GM10266 (cell line): ENCODE results near the gene KNDC1.

ENCODE experiments used
- DNase-seq: peaks from one replicate; pipeline ENCODE4 v3.0.0; 2012; ENCODE audit errors: extremely low spot score
- TF ChIP-seq, protein P1 (sequence below): IDR thresholded peaks from 2 replicates; pipeline ENCODE4 v1.5.1; 2012; ENCODE audit warnings: mild to moderate bottlenecking, low read depth; ENCODE audit not compliant: control insufficient read depth, insufficient read depth; ENCODE audit errors: missing control alignments

Gene KNDC1

DNA sequence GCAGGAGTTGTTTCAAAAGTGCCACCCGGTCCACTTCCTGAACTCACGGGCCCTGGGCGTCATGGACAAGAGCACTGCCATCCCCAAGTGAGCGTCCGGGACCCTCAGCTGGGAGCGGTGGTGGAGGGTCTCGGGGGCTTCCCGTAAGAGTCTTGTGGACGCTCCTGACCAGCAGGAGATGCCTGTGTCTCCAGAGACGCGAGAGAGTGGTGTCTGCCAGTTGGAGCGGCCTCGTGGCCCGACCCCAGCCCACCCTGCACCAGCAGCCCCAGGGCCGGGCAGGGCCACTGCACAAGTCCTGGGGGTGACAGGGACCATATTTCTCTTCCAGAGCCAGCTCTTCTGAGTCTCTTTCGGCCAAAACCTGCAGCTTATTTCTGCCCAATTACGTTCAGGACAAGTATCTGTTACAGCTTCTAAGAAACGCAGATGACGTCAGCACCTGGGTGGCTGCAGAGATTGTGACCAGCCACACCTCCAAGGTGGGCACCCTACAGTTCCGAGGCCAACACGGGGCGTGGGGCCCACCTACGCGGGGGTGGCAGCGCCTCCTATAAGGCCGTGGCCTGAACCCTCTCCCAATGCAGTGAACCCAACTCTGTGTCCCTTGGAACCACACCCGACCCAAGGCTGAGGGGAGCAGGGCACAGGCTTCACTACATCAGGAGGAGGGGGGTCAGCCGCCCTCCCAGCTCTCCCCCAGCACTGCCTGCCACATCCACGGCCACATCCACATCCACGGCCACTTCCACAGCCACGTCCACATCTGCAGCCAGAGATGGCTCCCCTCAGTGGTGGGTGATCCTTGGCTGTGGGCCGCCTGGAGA, 53.8 kb downstream of the KNDC1 start:
- DNase-seq, result no peak

DNA sequence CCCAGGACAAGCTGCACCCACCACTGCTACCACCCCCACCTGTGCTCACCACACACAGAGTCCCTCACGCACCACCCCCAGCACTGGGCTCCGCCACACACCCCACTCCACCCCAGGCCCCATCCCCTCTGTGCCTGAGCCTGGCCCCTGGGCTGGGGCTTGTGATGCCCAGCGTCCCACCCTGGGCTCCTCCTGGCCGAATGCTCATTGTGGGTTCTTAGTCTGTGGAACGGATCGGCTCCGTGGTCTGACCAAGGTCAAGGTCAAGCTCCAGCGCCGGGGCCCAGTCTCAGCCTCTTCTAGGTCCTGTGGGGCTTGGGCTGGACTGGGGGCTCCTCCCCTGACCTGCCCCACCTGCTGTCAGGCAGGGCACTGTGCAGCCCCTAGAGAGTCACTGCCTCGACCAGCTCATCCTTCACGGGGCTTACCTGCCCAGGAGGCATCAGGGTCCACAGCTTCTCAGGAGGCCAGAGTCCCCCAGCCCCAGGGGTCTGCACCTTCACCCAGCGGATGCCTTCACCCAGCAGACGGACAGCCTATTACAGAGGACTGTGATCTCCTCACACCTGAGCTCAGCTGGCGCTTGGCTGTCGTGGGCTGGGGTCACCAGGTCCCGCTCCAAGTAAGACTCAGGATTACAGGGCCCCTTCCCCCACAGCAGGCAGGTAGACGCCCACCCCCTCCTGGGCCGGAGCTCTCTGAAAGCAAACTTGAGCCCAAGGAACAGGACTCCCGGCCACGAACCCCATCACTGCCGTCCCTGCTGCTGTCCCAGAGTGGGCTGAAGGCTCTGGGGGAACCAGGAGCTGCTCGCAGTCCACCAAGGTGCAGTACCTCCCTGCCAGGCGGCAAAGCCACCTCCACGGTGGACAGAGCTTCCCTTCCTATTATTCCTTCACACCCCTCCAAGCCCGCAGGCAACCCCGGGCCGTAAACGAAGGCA, 54.7 kb downstream of the KNDC1 start:
- TF ChIP-seq, protein P1, sequence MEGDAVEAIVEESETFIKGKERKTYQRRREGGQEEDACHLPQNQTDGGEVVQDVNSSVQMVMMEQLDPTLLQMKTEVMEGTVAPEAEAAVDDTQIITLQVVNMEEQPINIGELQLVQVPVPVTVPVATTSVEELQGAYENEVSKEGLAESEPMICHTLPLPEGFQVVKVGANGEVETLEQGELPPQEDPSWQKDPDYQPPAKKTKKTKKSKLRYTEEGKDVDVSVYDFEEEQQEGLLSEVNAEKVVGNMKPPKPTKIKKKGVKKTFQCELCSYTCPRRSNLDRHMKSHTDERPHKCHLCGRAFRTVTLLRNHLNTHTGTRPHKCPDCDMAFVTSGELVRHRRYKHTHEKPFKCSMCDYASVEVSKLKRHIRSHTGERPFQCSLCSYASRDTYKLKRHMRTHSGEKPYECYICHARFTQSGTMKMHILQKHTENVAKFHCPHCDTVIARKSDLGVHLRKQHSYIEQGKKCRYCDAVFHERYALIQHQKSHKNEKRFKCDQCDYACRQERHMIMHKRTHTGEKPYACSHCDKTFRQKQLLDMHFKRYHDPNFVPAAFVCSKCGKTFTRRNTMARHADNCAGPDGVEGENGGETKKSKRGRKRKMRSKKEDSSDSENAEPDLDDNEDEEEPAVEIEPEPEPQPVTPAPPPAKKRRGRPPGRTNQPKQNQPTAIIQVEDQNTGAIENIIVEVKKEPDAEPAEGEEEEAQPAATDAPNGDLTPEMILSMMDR, result no peak
- no peak for DNase-seq

More for the DNA sequence above, 53.8 kb downstream of the KNDC1 start:
- TF ChIP-seq, protein P1, result no peak

DNA sequence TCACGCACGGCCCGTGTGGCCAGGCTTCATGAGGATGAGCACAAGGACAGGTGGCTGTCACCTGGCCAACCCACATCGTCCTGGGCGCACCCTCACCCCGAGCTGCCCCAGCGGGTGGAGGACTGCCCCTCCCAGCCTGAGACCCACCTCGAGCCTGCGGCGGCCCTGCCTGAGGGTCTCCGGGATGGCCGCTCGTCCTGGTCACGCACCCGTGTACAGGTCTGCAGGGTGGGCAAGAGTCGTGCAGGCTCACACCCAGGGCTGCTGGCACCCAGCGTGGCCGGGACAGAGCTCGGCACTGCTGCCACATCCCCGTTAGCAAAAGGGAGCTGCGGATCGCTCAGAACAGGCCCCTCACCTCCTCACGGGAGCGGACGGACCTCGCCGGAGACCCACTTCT, 55.6 kb downstream of the KNDC1 start:
- no peak for DNase-seq
- TF ChIP-seq, protein P1, result no peak

DNA sequence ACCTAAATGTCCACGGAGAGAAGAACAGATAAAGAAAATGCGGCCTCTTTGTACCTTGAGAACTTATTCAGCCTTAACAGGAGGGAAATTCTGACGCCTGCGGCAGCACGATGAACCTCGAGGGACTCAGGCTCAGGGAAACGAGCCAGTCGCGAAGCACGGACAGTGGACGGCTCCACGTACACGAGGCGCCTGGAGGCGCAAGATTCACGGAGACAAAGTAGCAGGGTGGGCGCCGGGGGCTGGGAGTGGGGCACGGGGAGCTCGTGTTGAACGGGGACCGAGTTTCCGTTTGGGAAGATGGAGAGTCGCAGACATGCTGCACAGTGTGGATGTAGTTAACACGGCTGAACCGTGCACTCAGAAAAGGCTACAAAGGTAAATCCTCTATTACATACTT, 56.8 kb downstream of the KNDC1 start:
- TF ChIP-seq, protein P1, result no peak
- DNase-seq, result no peak

DNA sequence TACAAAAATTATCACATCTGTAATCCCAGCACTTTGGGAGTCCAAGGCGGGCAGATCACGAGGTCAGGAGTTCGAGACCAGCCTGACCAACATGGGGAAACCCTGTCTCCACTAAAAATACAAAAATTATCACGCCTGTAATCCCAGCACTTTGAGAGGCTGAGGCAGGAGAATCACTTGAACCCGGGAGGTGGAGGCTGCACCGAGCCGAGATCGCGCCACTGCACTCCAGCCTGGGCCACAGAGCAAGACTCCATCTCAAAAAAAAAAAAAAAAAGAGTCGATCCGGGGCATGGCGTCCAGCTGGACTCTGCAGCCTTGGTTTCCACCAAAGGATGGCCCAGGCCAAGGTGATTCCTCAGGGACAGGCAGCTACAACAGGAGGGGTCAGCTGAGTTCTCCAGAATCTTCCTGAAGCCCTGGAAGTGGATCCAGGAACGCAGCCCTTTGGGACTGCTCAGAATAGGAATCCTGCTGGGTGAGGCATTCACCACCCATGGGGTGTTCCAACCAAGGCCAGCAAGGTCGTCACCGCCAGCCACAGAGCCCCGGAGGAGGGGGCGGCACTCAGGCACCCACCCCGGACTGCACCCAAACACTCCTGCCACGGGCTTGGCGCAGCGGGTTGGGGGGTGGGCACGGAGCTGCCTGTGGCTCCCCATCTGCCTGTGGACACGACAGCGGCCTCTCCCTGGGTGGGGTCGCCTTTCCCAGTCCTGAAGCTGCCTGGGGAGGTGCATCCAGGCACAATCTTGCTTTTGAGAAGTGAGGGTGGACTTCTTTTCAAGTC, 58.0 kb downstream of the KNDC1 start:
- TF ChIP-seq, protein P1, result no peak

DNA sequence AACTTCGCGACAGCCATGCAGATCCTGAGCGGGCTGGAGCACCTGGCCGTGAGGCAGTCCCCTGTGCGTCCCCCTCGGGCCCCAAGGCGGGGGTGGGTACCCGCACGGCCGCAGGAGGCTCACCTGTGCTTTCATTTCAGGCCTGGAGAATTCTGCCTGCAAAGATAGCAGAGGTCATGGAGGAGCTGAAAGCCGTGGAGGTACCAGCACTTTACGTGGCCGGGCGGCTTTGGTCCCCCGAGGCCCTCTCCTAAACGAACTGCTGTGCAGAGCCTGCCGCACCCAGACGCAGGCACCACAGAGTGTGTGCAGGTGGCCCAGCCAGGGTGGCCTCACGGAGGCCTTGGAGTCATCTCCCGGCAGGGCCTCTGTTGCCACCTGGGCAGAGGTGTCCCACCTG, 58.9 kb downstream of the KNDC1 start:
- no peak for DNase-seq
- TF ChIP-seq, protein P1, result no peak

More for the DNA sequence above, 58.0 kb downstream of the KNDC1 start:
- no peak for DNase-seq
